ENCODE data around the gene CCDC51.
"Not testable (repeated sequence)": the region's sequence is repeated elsewhere in the genome, so short reads cannot be mapped to it uniquely, and the experiment has no call there.

Gene CCDC51, protein sequence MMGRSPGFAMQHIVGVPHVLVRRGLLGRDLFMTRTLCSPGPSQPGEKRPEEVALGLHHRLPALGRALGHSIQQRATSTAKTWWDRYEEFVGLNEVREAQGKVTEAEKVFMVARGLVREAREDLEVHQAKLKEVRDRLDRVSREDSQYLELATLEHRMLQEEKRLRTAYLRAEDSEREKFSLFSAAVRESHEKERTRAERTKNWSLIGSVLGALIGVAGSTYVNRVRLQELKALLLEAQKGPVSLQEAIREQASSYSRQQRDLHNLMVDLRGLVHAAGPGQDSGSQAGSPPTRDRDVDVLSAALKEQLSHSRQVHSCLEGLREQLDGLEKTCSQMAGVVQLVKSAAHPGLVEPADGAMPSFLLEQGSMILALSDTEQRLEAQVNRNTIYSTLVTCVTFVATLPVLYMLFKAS

DNA sequence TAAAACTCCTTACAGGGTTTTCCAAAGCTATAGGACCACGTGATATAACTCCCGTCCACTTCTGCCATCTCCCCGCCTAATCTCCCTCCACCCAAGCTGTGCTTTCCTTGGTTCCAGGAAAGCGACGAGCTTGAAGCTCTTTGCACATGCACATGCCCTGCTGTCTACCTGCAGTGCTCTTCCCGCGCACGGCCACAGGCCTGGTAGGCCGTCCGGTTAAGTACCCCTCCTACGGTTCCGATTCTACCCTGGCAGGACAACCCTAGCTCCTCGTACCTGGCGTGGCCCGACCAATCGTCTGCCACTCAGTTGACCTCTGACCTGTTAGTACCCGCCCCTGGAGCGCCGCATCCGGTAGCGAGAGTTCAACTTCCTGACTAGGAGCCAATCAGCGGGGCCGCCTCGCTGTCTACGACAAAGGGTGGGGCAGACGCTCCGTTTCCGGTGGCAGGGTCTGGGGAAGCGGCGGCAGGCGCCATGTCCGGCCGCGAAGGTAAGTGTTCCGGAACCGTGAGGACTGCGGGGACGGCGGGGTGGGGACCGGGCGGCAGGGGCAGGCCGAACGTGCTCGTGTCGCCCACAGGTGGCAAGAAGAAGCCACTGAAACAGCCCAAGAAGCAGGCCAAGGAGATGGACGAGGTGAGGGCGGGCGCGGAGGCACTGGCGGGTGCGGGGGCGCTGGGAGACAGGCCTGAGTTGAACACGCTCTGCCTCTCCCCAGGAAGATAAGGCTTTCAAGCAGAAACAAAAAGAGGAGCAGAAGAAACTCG, at the start of gene CCDC51, which contains the start of gene TMA7:
TSS of gene CCDC51 (minus strand) at position 300 of the 770 bp plus-strand sequence. CDS start 4,991 bp downstream, outside the sequence.
TSS of gene TMA7 (plus strand) at position 438 of the 770 bp plus-strand sequence. CDS start at position 478, 40 bp downstream.
- FAIRE-seq, result peak; percentile 77

DNA sequence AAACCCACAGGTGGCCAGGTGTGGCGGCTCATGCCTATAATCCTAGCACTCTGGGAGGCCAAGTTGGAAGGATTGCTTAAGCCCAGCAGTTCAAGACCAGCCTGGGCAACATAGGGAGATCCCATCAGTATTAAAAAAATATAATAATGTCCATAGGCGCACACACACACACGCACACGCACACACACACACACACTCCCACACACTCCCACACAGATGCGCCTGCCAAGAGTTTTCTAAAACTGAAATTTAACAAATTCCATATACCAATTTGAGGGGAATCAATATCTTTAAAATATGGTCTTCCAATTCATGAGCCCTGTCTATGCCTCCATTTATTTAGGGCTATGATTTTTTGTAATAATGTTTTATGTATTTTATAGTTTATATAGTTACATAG, 47.0 kb upstream of the CCDC51 start:
- FAIRE-seq, result no peak

DNA sequence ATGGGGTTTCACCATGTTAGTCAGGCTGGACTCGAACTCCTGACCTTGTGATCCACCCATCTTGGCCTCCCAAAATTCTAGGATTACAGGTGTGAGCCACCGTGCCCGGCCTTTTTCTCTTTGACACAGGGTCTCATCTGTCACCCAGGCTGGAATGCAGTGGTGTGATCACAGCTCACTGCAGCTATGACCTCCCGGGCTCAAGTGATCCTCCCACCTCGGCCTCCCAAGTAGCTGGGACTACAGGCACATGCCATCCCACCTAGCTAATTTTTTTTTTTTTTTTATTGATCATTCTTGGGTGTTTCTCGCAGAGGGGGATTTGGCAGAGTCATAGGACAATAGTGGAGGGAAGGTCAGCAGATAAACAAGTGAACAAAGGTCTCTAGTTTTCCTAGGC, 42.9 kb upstream of the CCDC51 start:
- not testable (repeated sequence) for FAIRE-seq

DNA sequence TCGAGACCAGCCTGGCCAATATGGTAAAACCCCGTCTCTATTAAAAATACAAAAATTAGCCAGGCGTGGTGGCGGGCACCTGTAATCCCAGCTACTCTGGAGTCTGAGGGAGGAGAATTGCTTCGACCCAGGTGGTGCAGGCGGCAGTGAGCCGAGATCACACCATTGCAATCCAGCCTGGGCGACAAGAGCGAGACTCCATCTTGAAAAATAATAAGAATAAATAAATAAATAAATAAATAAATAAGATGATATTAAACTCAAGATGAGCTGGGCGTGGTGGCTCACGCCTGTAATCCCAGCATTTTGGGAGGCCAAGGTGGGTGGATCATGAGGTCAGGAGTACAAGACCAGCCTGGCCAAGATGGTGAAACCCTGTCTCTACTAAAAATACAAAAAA, 41.0 kb upstream of the CCDC51 start:
- not testable (repeated sequence) for FAIRE-seq

DNA sequence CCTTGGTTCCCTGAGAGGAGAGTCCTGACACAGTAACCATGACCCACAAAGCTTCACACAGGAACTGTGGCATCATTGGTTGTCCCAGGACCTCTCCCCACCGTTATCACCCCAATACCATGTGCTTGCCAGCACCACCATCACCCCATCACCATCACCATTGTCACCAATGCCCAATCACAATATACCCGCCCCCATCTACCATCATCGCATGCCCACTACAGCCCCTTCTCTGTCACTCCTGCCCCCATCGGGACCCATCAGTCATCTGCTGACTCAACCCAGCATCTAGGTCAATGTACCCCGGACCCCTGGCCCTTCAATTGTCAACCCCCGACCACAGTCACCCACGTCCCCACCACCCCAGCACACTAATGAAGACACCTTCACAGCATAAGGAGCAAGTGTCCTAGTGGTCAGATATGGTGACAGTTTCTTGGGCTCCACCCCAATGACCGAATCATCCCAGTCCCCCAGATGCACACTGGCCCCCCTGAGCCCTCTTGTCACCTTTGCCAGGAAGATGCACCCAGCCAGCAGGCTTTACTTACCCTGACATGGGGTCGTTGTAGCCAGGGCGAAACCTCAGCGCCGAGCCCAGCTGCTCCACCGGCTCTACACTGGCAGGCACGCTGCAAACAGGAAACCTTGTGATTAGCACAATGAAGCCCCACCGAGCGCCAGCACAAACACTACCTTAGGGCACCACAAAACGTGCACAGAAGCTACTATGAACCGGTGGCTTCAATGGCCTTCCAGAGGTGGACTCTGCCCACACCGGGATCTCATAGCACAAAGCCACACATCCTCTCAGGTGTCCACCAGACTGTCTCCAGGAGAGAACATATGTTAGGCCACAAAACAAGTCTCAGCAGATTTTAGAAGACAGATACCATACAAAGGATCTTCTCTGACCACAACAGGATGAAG, 39.0 kb upstream of the CCDC51 start:
- FAIRE-seq, result no peak

DNA sequence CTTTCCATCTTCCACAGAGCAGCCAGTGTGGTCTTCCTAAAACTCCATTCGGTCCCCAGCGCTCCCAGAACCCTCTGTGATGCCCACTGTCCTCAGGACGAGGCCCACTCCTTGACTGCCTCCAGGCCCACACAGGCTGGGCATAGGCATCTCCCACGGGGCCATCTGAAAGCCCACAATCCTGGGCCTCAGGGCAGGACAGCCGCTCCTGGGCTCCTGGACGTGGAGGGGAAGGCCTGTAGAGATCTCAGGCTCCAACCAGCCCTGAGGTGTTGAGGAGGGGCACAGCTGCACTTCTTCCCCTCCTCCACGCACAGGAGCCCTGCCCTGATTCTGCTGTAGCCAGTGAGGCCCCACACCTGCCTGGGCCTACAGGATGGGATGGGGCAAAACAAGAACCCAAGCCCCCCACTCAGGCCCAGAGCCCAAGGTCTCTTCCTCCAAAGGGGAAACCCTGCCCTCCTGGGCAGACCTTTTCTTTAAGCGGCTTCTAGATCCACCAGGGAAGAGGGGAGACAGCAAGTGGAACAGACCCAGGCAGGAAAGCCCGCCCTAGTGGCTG, 38.1 kb upstream of the CCDC51 start:
- no peak for FAIRE-seq

DNA sequence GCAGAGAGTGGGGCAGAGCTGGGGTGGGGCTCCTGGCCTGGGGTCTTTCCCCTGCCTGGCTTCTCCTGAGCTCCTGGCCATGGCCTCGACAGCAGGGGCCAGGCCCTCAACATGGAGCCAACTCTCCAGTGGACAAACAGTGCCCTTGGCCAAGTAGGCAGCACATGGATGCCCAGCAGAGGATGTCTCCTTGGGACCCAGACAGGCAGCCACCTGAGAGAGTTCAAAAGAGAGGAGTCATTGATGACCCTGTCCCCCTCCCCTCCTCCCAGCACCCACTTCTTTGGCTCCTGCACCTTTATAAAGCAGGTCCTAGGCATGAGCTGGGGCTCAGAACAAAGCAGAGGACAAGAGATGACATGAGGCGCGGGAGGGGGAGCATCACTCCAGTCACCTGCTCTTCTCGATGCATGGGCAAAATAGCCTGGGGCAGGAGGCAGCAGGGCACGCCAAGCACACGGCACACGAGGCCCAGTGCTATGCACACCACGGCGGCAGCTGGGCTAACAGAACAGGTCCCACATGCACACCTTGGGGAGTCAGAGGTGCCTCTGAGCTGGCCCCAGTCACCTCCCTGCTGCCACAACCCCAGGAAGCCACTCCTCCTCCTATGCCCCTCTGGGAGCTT, 36.6 kb upstream of the CCDC51 start:
- FAIRE-seq, result no peak

DNA sequence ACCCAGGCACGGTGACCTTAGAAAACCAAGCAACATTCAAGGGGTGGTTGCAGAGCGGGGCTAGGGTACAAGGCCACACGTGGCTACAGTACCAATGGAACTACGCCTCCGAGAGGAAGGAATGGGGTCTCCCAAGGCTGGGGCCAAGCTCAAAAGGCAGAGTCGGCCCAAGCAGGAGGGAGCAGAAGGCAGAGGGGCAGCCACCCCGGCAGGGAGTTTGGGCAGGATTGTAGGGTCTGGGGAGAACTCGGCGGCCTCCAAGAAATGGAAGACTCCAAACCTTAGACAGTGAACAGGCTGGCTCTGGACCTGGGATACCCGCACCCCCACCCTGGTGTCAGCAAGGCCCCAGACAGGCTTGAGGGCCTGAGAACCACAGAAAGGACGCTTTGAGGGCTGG, 35.3 kb upstream of the CCDC51 start:
- FAIRE-seq, result no peak

DNA sequence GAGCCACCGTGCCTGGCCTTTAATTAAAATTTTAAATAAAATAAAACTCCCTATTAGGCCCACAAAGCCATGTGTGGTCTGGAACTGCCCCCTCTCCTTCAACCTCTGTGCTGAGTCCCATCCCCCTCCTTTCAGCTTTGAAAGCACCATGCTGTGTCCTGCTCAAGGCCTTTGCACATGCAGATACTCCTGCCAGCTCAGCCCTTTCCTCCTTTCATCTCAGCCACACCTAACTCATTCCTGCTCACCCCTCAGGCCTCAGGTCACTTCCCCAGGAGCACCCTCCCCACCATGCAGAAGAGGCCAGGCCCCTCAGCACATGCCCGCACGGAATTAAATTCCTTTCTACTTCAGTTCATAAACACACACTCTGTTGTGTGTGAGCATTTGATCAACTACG, 34.7 kb upstream of the CCDC51 start:
- no peak for FAIRE-seq

DNA sequence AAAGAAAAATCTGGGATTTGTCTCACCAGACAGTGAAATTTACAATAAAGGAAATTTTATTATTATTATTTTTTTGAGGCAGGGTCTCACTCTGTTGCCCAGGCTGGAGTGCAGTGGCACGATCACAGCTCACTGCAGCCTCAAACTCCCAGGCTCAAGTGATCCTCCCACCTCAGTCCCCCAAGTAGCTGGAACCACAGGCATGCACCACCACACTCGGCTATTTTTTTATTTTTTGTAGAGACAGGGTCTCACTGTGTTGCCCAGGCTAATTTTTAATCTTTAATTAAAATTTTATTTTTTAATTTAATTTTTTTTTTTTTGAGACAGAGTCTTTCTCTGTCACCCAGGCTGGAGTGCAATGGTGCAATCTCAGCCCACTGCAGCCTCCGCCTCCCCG, 34.1 kb upstream of the CCDC51 start:
- not testable (repeated sequence) for FAIRE-seq

DNA sequence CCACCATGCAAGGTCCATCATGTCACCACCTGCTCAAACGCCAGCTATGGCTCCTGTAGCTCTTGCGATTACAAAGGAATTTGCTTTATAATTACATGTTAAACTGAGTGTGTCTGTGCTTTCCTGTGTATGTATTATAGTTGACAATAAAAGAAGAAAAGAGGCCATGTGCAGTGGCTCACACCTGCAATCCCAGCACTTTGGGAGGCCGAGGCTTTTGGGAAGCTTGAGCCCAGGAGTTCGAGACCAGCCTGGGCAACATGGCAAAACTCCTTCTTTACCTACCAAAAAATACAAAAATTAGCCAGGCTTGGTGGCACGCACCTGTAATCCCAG, 33.7 kb upstream of the CCDC51 start:
- FAIRE-seq, result no peak

DNA sequence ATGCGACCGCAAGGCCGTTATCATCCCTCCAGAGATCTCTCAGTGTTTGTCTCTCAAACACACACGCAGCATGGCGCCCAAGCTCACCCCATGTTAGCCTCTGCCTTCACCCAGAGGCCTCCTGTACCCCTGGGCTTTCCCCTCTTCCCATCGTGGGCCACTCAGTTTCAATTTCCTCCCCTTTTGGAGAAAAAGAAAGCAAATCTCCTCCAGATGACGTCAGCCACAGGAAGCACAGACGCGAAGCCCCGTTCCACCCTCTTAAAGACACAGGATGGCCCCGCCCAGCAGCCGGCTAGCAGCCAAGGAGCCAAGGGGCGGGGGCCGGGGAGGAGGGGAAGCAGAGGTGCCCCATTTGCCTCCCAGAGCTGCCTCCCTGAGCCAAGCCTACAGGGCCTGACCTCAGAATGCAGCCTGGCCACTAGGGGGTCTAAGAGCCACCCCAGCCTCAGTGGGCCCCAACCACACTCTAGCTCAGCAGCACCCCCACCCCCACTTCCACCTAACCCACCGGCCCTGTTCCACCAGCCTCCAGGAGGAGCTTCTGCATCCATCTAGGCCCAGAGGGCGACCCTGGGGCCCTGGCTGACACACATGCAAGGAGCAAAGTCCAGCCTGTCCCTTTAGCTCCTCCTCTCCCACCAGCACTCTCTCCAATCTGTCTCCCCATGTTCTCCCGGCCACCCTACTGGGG, 33.2 kb upstream of the CCDC51 start:
- peak; percentile 56 for FAIRE-seq

DNA sequence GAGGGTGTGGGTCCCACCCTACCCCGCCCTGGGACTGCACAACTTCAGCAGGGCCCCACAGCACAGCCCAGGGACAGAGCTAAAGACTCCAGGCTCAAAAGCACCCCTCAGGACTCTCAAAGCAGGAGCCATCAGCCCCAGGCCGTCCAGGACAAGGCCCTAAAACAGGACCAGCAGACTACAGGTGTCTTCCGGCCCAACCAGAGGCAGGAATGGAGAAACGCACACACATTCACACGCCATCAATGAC, 32.7 kb upstream of the CCDC51 start:
- FAIRE-seq, result no peak

DNA sequence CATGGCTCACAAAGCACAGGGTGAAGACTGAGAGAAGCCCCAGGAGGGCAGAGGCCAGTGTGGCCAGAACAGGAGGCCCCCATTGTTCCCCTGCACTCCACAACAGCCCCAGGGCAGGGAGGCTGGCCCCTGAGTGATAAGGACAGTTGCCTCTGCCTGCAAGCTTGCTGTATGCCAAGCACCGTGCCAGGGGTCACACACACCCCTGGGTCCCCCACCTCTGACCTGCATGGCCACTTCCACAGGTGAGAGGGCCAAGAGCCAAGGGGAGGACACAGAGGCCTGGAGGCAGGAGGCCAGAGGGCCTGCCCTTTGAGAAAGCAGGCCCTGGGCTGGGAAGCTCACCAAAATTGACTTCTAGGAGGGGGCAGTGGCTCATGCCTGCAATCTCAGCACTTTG, 30.4 kb upstream of the CCDC51 start:
- no peak for FAIRE-seq

DNA sequence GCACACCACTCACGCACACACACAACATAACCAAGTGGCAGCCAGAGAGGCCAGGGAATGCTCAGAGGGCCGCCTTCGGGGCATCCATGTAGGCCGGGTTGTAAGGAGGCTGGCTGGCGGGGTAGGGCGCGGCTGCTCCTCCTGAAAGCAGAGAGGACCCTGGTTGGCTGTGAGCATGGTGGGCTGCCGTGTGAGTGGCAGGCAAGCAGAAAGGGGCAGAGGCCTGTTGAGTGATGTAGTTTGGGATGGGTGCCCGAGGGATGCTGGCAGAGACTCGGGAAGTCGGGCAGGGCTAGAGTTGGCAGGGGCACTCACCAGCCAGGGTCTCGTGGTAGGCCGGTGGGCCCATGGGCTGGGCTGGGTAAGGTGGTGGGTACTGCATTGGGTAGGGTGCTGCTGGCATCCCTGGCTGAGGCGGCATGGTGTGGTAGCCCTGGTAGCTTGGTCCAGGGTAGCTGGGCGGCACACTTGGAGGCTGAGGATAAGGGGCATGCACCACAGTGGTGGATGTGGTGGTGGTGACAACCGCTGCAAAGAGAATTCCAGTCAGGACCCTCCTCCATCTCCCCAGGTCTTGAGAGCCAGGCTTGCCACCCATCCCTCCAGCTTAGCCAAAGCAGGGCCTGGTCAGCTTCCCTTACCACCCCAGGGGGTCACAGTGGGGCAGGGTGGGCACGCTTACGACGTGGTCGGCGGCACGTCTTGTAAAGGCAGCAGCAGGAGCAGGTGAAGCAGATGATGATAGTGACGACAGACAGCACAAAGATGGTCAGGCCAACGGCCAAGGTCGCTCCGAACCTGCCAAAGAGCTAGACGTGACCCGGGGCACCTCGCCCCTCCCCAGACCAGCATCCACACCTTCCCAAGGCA, 29.4 kb upstream of the CCDC51 start:
- FAIRE-seq, result no peak

DNA sequence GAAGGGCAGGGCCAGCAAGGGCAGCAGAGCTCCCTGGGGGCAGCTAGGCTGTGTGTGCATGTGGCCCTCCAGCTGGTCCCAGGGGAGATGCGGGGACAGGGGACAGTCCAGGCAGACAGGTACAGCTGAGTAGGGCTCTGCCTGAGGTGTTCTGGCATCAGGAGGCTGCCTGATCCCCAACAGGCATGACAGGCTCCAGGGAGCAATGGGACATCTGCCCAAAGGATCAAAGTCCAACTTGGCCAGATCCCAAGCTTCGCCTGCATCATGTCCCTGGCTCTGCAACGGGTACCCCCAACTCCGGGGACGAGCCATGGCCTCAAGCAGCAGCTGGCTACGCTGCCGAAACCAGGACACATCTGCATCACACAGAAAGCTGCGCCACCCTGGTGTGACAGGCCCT, 28.4 kb upstream of the CCDC51 start:
- no peak for FAIRE-seq

DNA sequence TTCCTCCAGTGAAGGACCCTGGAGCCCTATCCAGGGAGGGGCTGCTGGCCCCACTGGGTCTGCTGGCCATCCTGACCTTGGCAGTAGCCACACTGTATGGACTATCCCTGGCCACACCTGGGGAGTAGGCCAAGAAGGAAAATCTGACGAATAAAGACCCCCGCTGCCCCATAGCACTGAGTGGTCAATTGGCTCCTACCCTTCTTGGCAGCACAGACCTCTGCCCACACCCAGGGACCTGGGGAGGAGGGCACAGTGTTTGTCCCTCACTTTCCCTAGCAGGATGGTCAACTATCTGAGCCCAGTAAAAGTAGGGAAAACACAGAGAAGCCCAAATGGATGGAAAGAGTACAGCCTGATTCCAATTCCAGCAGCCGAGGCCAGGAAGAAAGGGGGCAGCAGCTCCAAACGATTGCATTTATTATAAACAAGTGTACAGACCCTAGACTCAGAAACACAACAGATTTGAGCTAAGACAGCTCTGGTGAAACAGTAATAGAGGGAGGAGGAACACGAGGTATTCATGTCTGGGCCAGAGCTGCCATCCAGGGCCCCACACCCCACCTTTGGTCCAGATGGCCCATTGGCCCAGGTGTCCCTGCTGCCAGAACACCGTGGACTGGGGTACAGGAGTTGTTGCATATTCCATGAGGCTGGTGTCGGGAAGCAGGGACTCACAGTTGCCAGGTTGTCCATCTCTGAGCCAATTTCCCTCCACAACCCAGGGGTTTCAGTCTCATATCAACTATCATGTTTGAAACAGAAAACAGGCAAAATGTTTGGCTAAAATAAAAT, 27.8 kb upstream of the CCDC51 start:
- no peak for FAIRE-seq

DNA sequence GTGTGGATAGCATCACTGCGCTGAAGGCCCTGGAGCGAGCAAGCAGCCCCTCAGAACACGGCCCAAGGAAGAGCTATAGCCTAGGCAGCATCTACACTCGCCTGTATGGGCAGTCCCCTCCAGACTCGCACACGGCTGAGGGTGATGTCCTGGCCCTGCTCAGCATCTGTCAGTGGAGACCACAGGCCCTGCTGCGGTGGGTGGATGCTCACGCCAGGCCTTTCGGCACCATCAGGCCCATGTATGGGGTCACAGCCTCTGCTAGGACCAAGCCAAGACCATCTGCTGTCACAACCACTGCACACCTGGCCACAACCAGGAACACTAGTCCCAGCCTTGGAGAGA, 27.2 kb upstream of the CCDC51 start:
- no peak for FAIRE-seq

DNA sequence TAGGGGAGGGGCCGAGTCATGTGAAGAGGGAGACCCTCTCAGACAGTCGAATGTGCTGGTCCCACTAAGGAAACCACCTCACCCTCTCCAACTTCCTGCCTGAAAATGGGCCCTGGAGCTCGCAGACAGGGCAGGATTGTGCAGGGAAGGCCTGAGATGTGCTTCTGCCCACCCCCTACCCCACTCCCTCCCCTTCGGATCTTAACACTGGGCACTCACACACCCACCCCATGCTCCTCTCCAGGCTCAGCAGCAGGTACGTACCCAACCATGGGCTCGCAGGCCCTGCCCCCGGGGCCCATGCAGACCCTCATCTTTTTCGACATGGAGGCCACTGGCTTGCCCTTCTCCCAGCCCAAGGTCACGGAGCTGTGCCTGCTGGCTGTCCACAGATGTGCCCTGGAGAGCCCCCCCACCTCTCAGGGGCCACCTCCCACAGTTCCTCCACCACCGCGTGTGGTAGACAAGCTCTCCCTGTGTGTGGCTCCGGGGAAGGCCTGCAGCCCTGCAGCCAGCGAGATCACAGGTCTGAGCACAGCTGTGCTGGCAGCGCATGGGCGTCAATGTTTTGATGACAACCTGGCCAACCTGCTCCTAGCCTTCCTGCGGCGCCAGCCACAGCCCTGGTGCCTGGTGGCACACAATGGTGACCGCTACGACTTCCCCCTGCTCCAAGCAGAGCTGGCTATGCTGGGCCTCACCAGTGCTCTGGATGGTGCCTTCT, 26.6 kb upstream of the CCDC51 start:
- no peak for FAIRE-seq

All from TTC549 (cell line).